ENCODE results near the gene MIOX.

Gene MIOX

GRCh38 chr22:50473855-50474671, 12.6 kb upstream of the MIOX start:
- peak; percentile 34 for DNase-seq (ENCODE audit: low spot score)

DNA sequence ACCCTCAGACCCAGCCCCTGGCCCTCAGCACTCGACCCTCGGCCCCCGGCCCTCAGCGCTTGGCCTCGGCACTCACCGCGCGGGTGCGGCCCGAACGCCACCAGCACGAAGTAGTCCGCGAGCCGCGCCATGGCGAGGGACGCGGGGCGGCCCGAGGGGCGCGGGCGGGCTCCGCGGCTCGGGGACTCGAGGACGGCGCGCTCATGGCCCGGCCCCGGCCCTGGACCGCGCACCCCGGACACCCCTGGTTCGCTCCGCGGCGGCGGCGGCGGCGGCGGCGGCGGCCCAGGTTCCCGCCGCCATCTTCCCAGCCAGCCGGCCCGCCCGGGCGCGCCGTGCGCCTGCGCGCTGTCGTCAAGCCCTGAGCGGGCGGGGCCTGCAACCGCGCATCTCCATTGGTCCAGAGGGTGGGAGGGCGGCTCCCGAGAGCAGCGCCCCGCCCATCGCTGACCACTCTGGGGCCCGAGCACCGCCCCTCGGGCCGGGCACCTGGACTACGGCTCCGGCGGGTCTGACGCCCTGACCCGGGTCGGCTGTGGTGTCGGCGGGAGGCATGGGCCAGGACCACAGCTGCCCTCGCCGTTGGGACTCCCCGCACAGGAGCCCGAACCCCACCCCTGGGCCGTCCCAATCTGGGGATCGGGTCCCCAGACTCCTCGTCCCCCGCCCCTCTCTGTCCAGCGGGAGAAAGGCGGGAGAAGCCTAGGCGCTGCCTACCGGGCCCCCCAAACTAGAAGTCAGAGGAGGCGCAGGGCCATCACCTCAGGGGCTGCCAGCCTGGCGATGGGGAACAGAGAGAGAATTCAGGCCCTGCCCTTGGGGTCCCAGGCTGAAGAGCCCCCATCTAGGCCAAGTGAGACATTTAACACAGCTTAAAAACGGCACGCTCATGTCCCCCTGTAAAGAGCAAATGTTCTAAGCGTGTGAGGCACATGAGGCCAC, 11.7 kb upstream of the MIOX start, which contains the start of gene SBF1:
Gene SBF1, minus strand, starts transcription at position 326 of the 942 bp plus-strand sequence. Its CDS starts 195 bp downstream, at position 131.
- DNase-seq (ENCODE audit: low spot score): peak; percentile 98

GRCh38 chr22:50475652-50476002, 11.0 kb upstream of the MIOX start:
- DNase-seq (ENCODE audit: low spot score): no peak

- no peak for DNase-seq (ENCODE audit: low spot score)
Measured at GRCh38 chr22:50476868-50477267, 9.8 kb upstream of the MIOX start.

DNA sequence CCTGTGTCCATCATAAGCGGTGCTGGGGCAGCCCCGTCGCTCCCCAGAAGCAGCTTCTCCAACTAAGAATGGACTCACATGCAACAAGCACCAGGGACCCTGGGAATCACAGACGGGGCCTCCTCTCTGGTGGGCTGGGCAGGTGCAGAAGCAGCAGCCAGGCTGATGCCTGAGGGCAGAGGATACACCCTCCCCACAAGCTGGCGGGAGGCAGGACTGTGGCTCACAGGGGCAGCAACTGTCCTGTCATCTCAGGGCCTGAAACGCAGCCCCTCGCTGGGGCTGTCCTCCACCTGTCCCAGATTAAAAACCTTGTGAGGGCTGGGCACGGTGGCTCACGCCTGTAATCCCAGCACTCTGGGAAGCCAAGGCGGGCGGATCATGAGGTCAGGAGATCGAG, 8.7 kb upstream of the MIOX start:
- DNase-seq (ENCODE audit: low spot score): no peak

DNA sequence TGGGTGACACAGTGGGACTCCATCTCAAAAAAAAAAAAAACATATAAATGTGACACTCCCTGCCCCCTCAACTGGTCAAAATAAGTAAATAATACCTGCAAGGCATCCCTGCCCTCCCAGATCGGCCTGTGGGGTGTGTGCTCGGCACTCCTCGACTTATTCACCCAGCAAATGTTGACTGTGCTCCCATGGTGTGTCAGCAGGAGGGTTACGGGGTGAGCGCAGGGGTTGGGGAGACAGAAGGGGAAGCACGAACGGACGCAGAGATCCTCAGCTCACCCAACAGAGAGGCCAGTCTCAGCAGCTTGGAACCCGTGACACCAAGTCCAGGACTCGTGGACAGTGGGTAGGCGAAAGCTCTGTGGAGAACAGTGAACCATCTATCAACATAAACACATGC, 6.9 kb upstream of the MIOX start:
- no peak for DNase-seq (ENCODE audit: low spot score)

- no peak for DNase-seq (ENCODE audit: low spot score)
Measured at GRCh38 chr22:50481045-50481439, 5.6 kb upstream of the MIOX start.

- peak; percentile 68 for DNase-seq (ENCODE audit: low spot score)
Measured at GRCh38 chr22:50481440-50482106, 5.1 kb upstream of the MIOX start, which contains the start of gene ADM2. TSS of gene ADM2 (plus strand) at chr22:50481543. CDS start at chr22:50481848, 305 bp downstream.

- DNase-seq (ENCODE audit: low spot score): no peak
Measured at GRCh38 chr22:50482107-50483074, 4.3 kb upstream of the MIOX start.

- no peak for DNase-seq (ENCODE audit: low spot score)
Measured at GRCh38 chr22:50483106-50483505, 3.6 kb upstream of the MIOX start.

DNA sequence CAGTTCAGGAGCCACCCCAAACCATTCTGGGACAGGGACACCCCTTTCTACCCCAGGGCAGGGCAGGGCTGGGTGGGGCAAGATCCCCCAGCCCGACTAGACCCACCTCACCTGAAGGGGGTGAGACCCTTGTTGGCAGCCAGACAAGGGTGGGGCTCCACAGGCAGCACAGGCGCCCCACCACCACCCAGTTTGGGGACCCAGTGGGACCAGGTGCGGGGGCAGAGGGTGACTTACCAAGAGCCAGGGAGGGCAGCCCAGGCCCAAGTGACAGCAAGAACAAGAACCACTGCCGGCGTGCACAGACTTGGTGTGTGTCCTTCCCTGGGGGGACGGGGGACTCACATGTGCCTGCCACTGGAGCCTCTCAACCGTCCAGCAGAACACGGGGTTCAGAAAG, 3.1 kb upstream of the MIOX start:
- no peak for DNase-seq (ENCODE audit: low spot score)

GRCh38 chr22:50483977-50484853, 2.4 kb upstream of the MIOX start:
- no peak for DNase-seq (ENCODE audit: low spot score)

- DNase-seq (ENCODE audit: low spot score): no peak
Measured at GRCh38 chr22:50485221-50486131, 1.2 kb upstream of the MIOX start.

GRCh38 chr22:50487290-50488005, 789 bp downstream of the MIOX start:
- DNase-seq (ENCODE audit: low spot score): no peak

GRCh38 chr22:50488006-50488677, 1.5 kb downstream of the MIOX start:
- no peak for DNase-seq (ENCODE audit: low spot score)

- no peak for DNase-seq (ENCODE audit: low spot score)
Measured at GRCh38 chr22:50488886-50489285, 2.2 kb downstream of the MIOX start.

- DNase-seq (ENCODE audit: low spot score): no peak
Measured at GRCh38 chr22:50489363-50490243, 2.9 kb downstream of the MIOX start.
